GM19328 (cell line): ENCODE results near the gene ACACA.
A peak's percentile ranks its signal among the peaks of the same experiment; 100 is the strongest.

Experiments
- ATAC-seq: cut with Tn5 transposase; IDR thresholded peaks from one replicate; pipeline ENCODE4 v1.9.1; 2021; ENCODE audit warnings: mild to moderate bottlenecking, moderate library complexity; ENCODE audit not compliant: unreplicated experiment

Gene ACACA

GRCh38 chr17:37399265-37399803 lies 7.3 kb downstream of the ACACA start:
- no peak for ATAC-seq

DNA sequence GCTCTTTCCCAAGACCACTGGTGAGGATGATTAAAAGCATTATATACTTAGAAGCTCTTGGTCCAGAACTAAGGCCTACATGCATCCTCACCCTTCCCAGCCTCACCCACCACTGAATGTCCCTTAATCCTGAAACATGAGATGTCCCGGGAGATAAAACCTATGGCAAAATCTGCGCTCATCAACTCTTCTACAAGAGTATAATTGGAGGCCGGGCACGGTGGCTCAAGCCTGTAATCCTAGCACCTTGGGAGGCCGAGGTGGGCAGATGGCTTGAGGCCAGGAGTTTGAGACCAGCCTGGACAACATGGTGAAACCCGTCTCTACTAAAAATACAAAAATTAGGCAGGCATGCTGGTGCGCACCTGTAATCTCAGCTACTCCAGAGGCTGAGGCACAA lies 13.3 kb downstream of the ACACA start:
- no peak for ATAC-seq

GRCh38 chr17:37392024-37392590 lies 14.5 kb downstream of the ACACA start:
- ATAC-seq = no peak

- ATAC-seq = no peak
Measured at GRCh38 chr17:37391146-37391545, 15.5 kb downstream of the ACACA start.

- ATAC-seq = no peak
Measured at GRCh38 chr17:37389160-37389559, 17.5 kb downstream of the ACACA start.

- ATAC-seq = no peak
Measured at GRCh38 chr17:37388266-37388665, 18.4 kb downstream of the ACACA start.

GRCh38 chr17:37386462-37386861 lies 20.2 kb downstream of the ACACA start:
- ATAC-seq = no peak

DNA sequence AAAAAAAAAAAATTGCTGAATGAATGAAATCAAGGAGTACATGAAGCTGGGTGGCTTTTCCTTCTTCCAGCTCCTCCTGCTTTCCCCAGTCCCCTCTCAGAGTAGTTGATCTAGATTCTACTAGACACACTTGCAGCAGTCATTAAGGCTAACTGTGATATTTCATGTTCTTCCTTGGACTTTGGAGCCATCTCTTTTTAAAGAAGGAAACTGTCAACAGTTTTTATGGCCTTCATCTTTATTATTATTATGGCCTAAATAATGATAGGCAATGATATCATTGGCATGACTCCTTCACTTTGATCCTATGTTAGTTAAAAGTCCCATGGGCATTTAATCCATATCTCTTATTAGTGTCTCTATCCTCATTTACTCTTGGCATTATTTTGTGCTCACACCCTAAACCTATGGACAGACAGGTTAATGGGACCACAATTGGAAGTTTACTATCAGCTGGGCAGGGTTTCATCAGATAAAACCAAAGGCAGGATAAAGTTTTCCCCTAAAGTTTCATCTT lies 21.1 kb downstream of the ACACA start:
- no peak for ATAC-seq

DNA sequence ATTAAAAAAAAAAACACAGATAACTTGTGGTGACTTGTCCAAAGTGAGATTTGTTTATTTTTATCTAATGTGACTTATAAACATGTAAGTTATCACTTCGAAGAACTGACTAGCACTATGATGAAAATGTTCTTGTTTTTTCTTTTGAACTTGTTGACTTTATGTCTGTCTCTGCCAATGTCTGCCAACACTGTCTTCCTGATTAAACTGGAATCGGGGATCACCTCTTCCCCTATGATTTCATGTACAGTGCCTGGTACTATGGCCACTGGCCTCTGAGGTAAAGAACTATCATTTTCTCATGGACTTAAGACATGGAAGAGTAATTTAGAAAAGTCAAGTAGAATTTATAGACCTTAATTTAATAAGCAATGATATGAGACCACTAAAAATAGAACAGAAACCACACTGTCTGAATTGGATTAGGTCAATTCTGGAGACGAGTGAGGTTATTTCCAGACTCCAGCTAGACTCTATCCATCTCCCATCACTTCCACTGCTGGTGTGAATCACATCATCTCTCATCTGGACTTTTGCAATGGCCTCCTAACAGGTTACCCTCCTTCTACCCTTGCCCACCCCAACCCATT lies 22.0 kb downstream of the ACACA start:
- no peak for ATAC-seq

- ATAC-seq = no peak
Measured at GRCh38 chr17:37382056-37382455, 24.6 kb downstream of the ACACA start.

DNA sequence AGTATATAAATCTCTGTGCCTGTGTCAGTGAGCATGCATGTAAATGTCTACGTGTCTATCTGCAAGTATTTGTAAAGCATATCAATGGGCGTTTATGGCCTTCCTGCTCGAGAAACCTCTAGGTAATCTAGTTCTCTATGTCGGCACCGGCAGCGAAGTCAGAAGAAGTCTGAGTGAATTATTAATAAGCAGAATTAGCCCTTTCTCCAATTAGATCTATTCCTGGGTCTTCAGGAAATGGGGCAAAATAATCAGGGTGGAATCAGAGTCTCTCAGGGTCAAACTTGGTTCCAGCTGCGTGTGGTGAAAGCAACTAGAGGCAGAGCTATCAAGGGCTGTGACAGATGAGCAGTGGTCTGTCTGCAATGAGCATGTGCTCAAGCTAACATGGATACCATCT lies 30.9 kb downstream of the ACACA start, which contains the start of gene C17orf78:
TSS of gene C17orf78 (plus strand) at position 280 of the 400 bp plus-strand sequence. CDS start at position 388, 108 bp downstream.
- ATAC-seq = no peak

GRCh38 chr17:37373530-37374159 lies 33.0 kb downstream of the ACACA start:
- ATAC-seq = no peak

GRCh38 chr17:37368577-37368976 lies 38.1 kb downstream of the ACACA start:
- no peak for ATAC-seq

GRCh38 chr17:37365589-37365988 lies 41.0 kb downstream of the ACACA start:
- no peak for ATAC-seq

DNA sequence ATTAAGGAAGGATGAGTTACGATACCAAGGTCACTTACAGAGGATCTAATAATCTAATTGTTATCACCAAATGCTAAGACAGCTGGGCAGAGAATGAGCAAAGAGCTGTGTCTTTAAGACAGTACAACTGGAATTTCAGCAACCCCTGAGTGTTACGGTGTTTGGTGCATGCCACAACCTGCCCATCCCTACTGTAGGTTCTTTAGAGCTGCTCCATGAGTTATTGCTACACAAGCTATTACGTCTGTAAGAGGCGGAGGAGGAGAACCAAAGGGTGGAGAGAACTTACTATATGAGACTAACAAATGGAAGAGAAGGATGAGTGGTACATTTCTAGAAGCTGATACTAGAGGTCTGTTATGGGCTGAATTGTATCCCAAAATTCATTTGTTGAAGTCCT lies 45.1 kb downstream of the ACACA start:
- no peak for ATAC-seq

GRCh38 chr17:37360632-37361031 lies 46.0 kb downstream of the ACACA start:
- ATAC-seq = no peak

DNA sequence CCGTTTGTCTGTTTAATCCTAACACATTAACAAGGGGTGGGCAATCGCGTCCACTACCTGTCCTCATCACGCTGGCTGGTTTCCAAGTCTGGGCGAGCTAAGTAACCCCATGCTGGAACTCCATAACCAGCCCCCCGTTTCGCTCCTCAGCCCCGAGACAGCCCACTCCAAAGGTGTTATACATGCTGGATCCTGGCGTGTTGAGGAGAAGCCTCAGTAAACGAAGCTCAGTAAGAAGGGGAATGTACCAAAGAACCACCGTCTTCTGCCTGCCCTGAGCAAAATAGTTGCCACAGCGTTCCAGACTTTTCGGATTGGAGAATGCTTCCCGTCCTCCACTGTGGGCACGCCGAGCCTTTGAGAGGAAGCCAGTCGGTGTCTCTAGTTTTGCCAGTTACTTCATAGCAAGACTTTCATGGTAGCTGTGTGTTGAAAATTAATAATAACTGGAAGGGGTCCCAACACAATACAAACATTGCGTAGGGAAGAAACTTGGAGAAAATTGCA lies 46.9 kb downstream of the ACACA start:
- no peak for ATAC-seq

GRCh38 chr17:37358830-37359681 lies 47.6 kb downstream of the ACACA start:
- peak; percentile 93 for ATAC-seq

- ATAC-seq = no peak
Measured at GRCh38 chr17:37358098-37358829, 48.4 kb downstream of the ACACA start.
